GM18505 (cell line): ENCODE results near the gene TMEM218.

Experiments
- ATAC-seq: cut with Tn5 transposase; IDR thresholded peaks from one replicate; pipeline ENCODE4 v1.9.1; 2021; ENCODE audit not compliant: unreplicated experiment
- POLR2A ChIP-seq: IDR thresholded peaks from 4 replicates; pipeline ENCODE4 v1.6.1; 2011; ENCODE audit warnings: borderline replicate concordance; ENCODE audit not compliant: insufficient read depth, insufficient read length; ENCODE audit errors: extremely low read depth

TMEM218 gene

GRCh38 chr11:125117429-125117828 lies 6.0 kb upstream of the TMEM218 start:
- ATAC-seq, result no peak
- no peak for TF ChIP-seq POLR2A

GRCh38 chr11:125114518-125114917 lies 3.1 kb upstream of the TMEM218 start:
- no peak for TF ChIP-seq POLR2A
- ATAC-seq, result no peak

- TF ChIP-seq POLR2A, result no peak
- no peak for ATAC-seq
These were observed 780 bp upstream of the TMEM218 start for GRCh38 chr11:125112208-125112604.

- TF ChIP-seq POLR2A, result no peak
- ATAC-seq, result no peak
These were observed 454 bp downstream of the TMEM218 start for GRCh38 chr11:125111001-125111342.

- ATAC-seq, result no peak
- TF ChIP-seq POLR2A, result no peak
These were observed 920 bp downstream of the TMEM218 start for GRCh38 chr11:125110506-125110905.

GRCh38 chr11:125108469-125108868 lies 3.0 kb downstream of the TMEM218 start:
- no peak for ATAC-seq

GRCh38 chr11:125105926-125106325 lies 5.5 kb downstream of the TMEM218 start:
- TF ChIP-seq POLR2A, result no peak
- ATAC-seq, result no peak

More at GRCh38 chr11:125108469-125108868, 3.0 kb downstream of the TMEM218 start:
- no peak for TF ChIP-seq POLR2A

- no peak for TF ChIP-seq POLR2A
- no peak for ATAC-seq
These were observed 8.9 kb downstream of the TMEM218 start for GRCh38 chr11:125102510-125102909.

GRCh38 chr11:125102025-125102424 lies 9.4 kb downstream of the TMEM218 start:
- no peak for TF ChIP-seq POLR2A
- ATAC-seq, result no peak

GRCh38 chr11:125101596-125101995 lies 9.8 kb downstream of the TMEM218 start:
- no peak for TF ChIP-seq POLR2A
- ATAC-seq, result no peak

- no peak for TF ChIP-seq POLR2A
- ATAC-seq, result no peak
These were observed 11.3 kb downstream of the TMEM218 start for GRCh38 chr11:125100136-125100535.

GRCh38 chr11:125094731-125095130 lies 16.7 kb downstream of the TMEM218 start:
- no peak for TF ChIP-seq POLR2A
- ATAC-seq, result no peak

GRCh38 chr11:125093502-125093901 lies 17.9 kb downstream of the TMEM218 start:
- no peak for ATAC-seq
- TF ChIP-seq POLR2A, result no peak

GRCh38 chr11:125092669-125093068 lies 18.8 kb downstream of the TMEM218 start:
- ATAC-seq, result no peak
- no peak for TF ChIP-seq POLR2A

GRCh38 chr11:125091877-125092664 lies 19.4 kb downstream of the TMEM218 start:
- TF ChIP-seq POLR2A, result no peak
- no peak for ATAC-seq

GRCh38 chr11:125091247-125091876 lies 20.1 kb downstream of the TMEM218 start:
- ATAC-seq, result no peak
- no peak for TF ChIP-seq POLR2A
